Spleen (tissue), 11 donors: Measurements from ENCODE around the gene PRRX1. TPM values are rescaled to one million over a fixed set of nuclear protein-coding genes. Genes with fewer than 3 reads are reported as not detected.

Source experiments
- DNase-seq: peaks from one replicate; pipeline ENCODE4 v3.0.0-alpha.2; 2020
- H3K27ac ChIP-seq, 8 donors: fragments of 200-600 bp; sonication (generic) in 7 of 8; 1 replicate in 4 of 8; 2 replicates in 4 of 8; pipeline versions ENCODE4 v1.5.0 to v1.8.0; 2016 to 2021; ENCODE audit warnings: inconsistent platforms in 4 of 8, mild to moderate bottlenecking in 4 of 8, moderate library complexity in 1 of 8
- H3K27me3 ChIP-seq, 7 donors: fragments of 200-600 bp; sonication (generic) in 6 of 7; replicated peaks in 1 of 7; 1 replicate in 4 of 7; 2 replicates in 3 of 7; pipeline versions ENCODE4 v1.5.0 to v1.8.0; 2016 to 2021; ENCODE audit warnings: inconsistent platforms in 3 of 7, mild to moderate bottlenecking in 1 of 7
- H3K36me3 ChIP-seq, 6 donors: fragments of 200-600 bp; sonication (generic) in 5 of 6; 1 replicate in 4 of 6; 2 replicates in 2 of 6; pipeline versions ENCODE4 v1.5.0 to v1.8.0; 2016 to 2021; ENCODE audit warnings: inconsistent platforms in 2 of 6
- H3K4me1 ChIP-seq, 6 donors: fragments of 200-600 bp; sonication (generic) in 5 of 6; 1 replicate in 3 of 6; 2 replicates in 3 of 6; pipeline versions ENCODE4 v1.5.0 to v1.8.0; 2016 to 2021; ENCODE audit warnings: inconsistent platforms in 3 of 6
- H3K4me3 ChIP-seq, 8 donors: fragments of 200-600 bp; sonication (generic) in 7 of 8; 1 replicate in 4 of 8; 2 replicates in 4 of 8; pipeline versions ENCODE4 v1.5.0 to v1.8.0; 2016 to 2021; ENCODE audit warnings: inconsistent platforms in 4 of 8, mild to moderate bottlenecking in 4 of 8, moderate library complexity in 2 of 8
- H3K9me3 ChIP-seq, 8 donors: fragments of 200-600 bp; sonication (generic) in 7 of 8; 1 replicate in 4 of 8; 2 replicates in 4 of 8; pipeline versions ENCODE4 v1.5.0 to v1.8.0; 2016 to 2021; ENCODE audit warnings: inconsistent platforms in 4 of 8
- CTCF ChIP-seq, 11 experiments: fragments of 200-600 bp in 7 of 11; fragments of 450-650 bp in 4 of 11; sonication (generic) in 4 of 11; IDR thresholded peaks in 8 of 11; conservative IDR thresholded peaks in 3 of 11; 1 replicate in 7 of 11; 2 replicates in 4 of 11; pipeline versions ENCODE4 v1.4.0 to v1.8.0; 2016 to 2021; ENCODE audit warnings: antibody characterized with exemption in 11 of 11, inconsistent platforms in 4 of 11, mild to moderate bottlenecking in 1 of 11
- POLR2A ChIP-seq, 3 donors: fragments of 450-650 bp; IDR thresholded peaks; one replicate each; pipeline ENCODE4 v1.5.1; 2017; ENCODE audit warnings: antibody characterized with exemption in 3 of 3, mild to moderate bottlenecking in 1 of 3
- POLR2AphosphoS5 ChIP-seq, 3 donors: sonication (generic); formaldehyde crosslinking; IDR thresholded peaks; one replicate each; pipeline ENCODE4 v1.5.1; 2017; ENCODE audit warnings: antibody characterized with exemption in 3 of 3
- WGBS, 5 donors: extraction: QIAGEN DNeasy Blood & Tissue Kit in 3 of 5; methylation state at CpG; one replicate each; pipeline versions ENCODE4 v1.1.5 to v1.1.7; 2013 to 2018; 5-methylcytosine and 5-hydroxymethylcytosine counted together
- intact Hi-C: fragments of 100-400 bp; cut with DNase I; formaldehyde crosslinking; loops from one replicate; pipeline ENCODE4 v1.15.0; 2023; ENCODE audit warnings: low total_unique reads
- polyA plus RNA-seq, 3 donors: library from polyadenylated mRNA; stranded (reverse); fragments of 200-250 nt; gene quantifications; one replicate each; pipeline ENCODE4 v1.2.1, GENCODE V29; 2013
- total RNA-seq, 7 donors: library from RNA; depleted of rRNA in 3 of 7; stranded (reverse); fragments of >200 nt in 3 of 7; fragmentation: NEBNext Ultra II Directional in 4 of 7; extraction: Animal tissue kit (Norgen Biotek cat#: 25700) in 4 of 7; gene quantifications; one replicate each; pipeline versions ENCODE4 v1.1.0 to v1.2.1, GENCODE V29; 2016 to 2021
- donor health status: healthy with polysubstance abuse.
- donor health status: DM: no; HTN: no; CAD: no; lungs with moderate emphysema.
- donor health status: DM: no; HTN: no; CAD: no.
- donor health status: Bipolar disorder and iron deficiency.
- donor health status: healthy.
- donor health status: DM: no; HTN: no; CAD: no.
- donor health status: DM: yes; HTN: yes; CAD: no.

PRRX1 gene
- total and polyA plus RNA-seq, 10 donors, result 1.2 to 5.9 (median 3.1) TPM

- H3K27me3 ChIP-seq, result no peaks in the 10 kb centered on the region
- intact Hi-C loops, result no loop called here
These were observed 86.0 kb downstream of the PRRX1 start for GRCh38 chr1:170749959-170750358.

GRCh38 chr1:170755795-170756194 is 91.9 kb downstream of the PRRX1 start:
- intact Hi-C loops, result no loop called here
- Histone ChIP-seq H3K4me1 (no peaks in the 10 kb centered on the region), H3K4me3 (no peak overlapping the region), H3K27ac (no peak overlapping the region), H3K9me3 (no peaks in the 10 kb centered on the region), H3K36me3 (no peaks in the 10 kb centered on the region), H3K27me3 (no peaks in the 10 kb centered on the region)
- 62 to 95% (median 71%) methylated on average over 3 of the region's 3 CpGs for WGBS, 5 donors
- TF ChIP-seq CTCF (IDR thresholded peaks at IDR 0.05 in 8 of 11, conservative IDR thresholded peaks at IDR 0.05 in 3 of 11) (no peak), POLR2AphosphoS5 (IDR thresholded peaks at IDR 0.05) (no peak), POLR2A (IDR thresholded peaks at IDR 0.05) (no peak)
- DNase-seq, result no peak

More at GRCh38 chr1:170749959-170750358, 86.0 kb downstream of the PRRX1 start:
- Histone ChIP-seq H3K4me3 (no peak overlapping the region), H3K4me1 (no peaks in the 10 kb centered on the region), H3K27ac (no peak overlapping the region), H3K9me3 (no peaks in the 10 kb centered on the region), H3K36me3 (no peaks in the 10 kb centered on the region)
- 59 to 70% (median 64%) methylated on average over 2 of the region's 2 CpGs for WGBS, 5 donors
- TF ChIP-seq POLR2A (IDR thresholded peaks at IDR 0.05) (no peak), CTCF (IDR thresholded peaks at IDR 0.05 in 8 of 11, conservative IDR thresholded peaks at IDR 0.05 in 3 of 11) (no peak), POLR2AphosphoS5 (IDR thresholded peaks at IDR 0.05) (no peak)
- no peak for DNase-seq

- Histone ChIP-seq H3K36me3 (no peaks in the 10 kb centered on the region), H3K9me3 (no peaks in the 10 kb centered on the region), H3K4me3 (no peak overlapping the region), H3K27ac (no peak overlapping the region), H3K27me3 (no peaks in the 10 kb centered on the region), H3K4me1 (no peaks in the 10 kb centered on the region)
- 64 to 92% (median 78%) methylated on average over 2 of the region's 2 CpGs for WGBS, 5 donors
- TF ChIP-seq POLR2AphosphoS5 (IDR thresholded peaks at IDR 0.05) (no peak), CTCF (IDR thresholded peaks at IDR 0.05 in 8 of 11, conservative IDR thresholded peaks at IDR 0.05 in 3 of 11) (no peak), POLR2A (IDR thresholded peaks at IDR 0.05) (no peak)
- no peak for DNase-seq
- intact Hi-C loops, result no loop called here
These were observed 95.1 kb downstream of the PRRX1 start for GRCh38 chr1:170758992-170759391.

- Histone ChIP-seq H3K27me3 (peaks cover 0 to 3% (median 0%) of the 10 kb centered on the region in 7 donors), H3K4me1 (no peaks in the 10 kb centered on the region), H3K4me3 (no peak overlapping the region), H3K9me3 (no peaks in the 10 kb centered on the region), H3K36me3 (no peaks in the 10 kb centered on the region), H3K27ac (no peak overlapping the region)
- WGBS, 5 donors, result 50 to 72% (median 61%) methylated on average over 1 of the region's 1 CpG
- no peak for DNase-seq
- TF ChIP-seq CTCF (IDR thresholded peaks at IDR 0.05 in 8 of 11, conservative IDR thresholded peaks at IDR 0.05 in 3 of 11) (no peak), POLR2AphosphoS5 (IDR thresholded peaks at IDR 0.05) (no peak), POLR2A (IDR thresholded peaks at IDR 0.05) (no peak)
- intact Hi-C loops, result no loop called here
These were observed 101.3 kb downstream of the PRRX1 start for GRCh38 chr1:170765279-170765678.
